GM21529 (cell line): ENCODE measurements around the gene CLASP2.

Experiments used
- ATAC-seq: cut with Tn5 transposase; IDR thresholded peaks from one replicate; pipeline ENCODE4 v1.9.1; 2021; ENCODE audit not compliant: unreplicated experiment

Gene CLASP2

DNA sequence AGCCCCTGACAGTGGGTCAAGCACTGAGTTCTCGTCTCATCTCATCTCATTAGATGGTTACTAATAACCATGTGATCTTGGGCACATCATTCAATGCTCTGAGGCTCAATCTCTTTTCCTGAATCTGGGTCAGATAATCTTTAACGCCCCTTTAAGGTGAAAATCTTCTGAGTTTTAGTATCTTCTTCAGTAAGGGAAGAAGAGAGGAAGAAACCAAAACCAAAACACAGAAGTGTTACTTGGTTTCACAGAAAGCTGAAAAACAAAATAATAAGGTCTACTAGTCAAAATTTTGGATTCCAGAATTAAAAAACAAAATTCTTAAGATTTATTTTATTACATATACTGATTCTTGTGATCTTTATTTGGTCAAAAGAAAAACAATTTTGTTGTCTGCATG lies 78.2 kb downstream of the CLASP2 start:
- no peak for ATAC-seq

DNA sequence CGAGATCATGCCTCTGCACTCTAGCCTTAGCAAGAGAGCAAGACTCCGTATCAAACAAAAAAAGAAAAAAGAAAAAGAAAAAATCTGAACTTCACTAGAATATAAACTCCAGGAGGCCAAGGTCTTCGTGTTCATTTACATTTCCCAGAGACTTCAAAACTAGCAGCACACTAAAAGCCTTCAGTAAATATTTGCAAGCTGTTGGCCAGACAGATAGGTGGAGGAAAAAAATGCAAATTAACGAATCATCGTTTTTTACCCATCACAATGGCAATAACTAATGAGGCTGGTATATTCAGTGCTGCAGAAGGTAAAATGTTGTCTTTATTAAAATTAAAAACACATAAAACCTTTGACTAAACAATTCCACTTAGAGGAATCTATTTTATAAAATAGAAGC lies 80.6 kb downstream of the CLASP2 start:
- no peak for ATAC-seq

GRCh38 chr3:33636125-33636850 lies 81.8 kb downstream of the CLASP2 start:
- no peak for ATAC-seq

DNA sequence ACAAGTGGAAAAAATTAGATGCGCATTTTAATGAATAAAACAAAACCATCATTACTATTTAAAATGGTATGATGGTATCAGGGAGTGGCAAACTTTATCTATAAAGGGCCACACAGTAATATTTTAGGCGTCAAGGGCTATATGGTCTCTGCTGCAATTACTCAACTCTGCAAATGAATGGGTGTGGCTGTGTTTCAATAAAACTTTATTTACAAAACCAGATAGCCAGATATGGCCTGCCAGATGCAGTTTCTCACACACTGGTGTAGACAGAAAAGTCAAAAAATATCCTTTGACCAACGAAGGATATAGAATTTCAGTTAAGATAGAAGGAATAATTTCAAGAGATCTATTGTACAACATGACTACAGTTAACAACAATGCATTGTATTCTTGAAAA lies 83.8 kb downstream of the CLASP2 start:
- no peak for ATAC-seq

DNA sequence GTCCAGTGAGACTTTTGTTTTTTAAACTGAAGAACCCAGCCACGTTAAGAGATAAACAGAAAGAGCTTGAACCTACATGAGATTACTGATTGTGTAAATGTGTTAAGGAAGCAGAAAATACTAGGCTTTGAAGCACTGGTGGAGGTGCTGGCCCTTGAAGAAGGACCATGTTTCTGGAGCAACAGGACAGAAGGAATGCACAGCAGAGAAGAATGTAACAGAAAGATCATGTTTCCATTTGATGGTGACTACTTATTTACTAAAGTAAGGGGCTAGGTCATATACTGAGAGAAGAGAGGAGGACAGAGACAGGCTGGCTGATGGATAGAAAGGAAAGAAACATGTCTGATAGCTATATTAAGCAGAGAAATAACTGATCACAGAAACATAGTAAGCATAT lies 88.8 kb downstream of the CLASP2 start:
- no peak for ATAC-seq

GRCh38 chr3:33624756-33625155 lies 93.3 kb downstream of the CLASP2 start:
- ATAC-seq: no peak

- ATAC-seq: no peak
These were observed 105.0 kb downstream of the CLASP2 start for GRCh38 chr3:33613041-33613440.

DNA sequence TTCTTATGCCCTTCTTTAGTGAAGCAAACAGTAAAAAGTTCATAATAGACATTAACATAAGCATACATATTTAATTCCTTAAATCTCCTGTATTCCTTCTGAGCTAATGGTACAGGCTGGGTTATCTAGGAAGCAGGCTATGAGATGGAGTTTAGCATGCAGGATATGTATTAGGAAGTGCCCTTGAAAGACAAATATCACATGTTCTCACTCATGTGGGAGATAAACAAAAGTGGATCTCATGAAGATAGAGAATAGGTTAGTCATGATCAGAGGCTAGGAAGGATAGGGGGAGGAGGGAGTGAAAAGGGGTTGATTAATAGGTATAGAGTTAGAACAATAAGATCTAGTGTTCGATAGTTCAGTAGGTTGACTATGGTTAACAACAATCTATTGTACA lies 105.4 kb downstream of the CLASP2 start:
- ATAC-seq: no peak

DNA sequence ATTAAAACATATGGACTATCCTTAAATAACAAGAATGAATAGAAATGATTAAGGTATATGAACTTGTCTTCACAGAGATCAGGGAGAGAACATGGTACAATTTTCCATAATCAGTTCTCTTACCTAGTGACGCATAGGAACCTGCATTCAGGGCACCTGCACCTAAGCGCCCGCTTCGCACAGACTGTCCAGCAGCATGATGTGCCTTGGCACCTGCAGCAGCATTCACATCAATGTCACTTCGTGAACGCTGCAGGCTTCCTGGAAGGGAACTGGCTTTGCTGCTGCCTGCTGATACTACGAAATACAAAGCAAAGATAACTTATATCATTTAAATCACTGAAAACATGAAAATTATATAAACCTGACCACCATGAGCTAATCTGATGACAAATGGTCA lies 115.2 kb downstream of the CLASP2 start:
- no peak for ATAC-seq

GRCh38 chr3:33597257-33597689 lies 120.8 kb downstream of the CLASP2 start:
- ATAC-seq: no peak

DNA sequence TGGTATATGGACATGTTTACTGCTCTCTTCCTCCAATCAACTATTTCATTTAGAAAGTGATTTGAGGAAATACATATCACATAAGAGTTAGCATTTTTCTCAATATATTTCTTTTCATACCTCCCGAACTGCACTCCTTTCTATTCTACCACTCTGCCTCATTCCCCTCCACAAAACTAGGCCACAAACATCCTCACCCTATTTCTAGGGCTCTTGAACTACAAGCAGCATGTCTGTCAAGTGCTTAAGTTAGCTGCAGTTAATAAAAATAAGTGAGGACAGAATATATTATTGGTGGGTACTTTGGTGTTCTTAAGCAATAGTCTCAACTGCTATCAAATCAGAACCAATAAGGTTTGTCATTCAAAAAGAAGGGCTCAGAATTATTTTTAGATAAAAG lies 125.1 kb downstream of the CLASP2 start:
- ATAC-seq: no peak

- no peak for ATAC-seq
These were observed 127.5 kb downstream of the CLASP2 start for GRCh38 chr3:33590541-33590940.

DNA sequence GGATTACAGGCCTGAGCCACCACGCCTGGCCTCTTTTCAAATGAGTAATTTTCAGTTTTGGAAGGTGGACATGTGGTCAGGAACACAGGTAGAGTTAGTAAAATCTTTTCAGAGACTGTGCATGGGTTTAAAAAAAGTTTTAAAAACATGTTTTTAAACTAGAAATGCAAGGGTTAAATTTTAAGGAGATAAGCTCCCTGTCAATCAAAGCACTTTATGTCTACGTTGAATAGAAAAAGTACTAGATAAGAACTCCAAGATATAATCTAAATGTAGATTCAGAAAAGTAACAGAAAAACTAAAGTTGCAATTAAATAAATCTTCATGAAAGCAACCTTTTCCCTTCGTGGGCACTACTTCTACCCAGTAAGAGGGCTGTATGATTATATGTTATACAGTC lies 131.7 kb downstream of the CLASP2 start:
- ATAC-seq: no peak

GRCh38 chr3:33582234-33582633 lies 135.8 kb downstream of the CLASP2 start:
- no peak for ATAC-seq

DNA sequence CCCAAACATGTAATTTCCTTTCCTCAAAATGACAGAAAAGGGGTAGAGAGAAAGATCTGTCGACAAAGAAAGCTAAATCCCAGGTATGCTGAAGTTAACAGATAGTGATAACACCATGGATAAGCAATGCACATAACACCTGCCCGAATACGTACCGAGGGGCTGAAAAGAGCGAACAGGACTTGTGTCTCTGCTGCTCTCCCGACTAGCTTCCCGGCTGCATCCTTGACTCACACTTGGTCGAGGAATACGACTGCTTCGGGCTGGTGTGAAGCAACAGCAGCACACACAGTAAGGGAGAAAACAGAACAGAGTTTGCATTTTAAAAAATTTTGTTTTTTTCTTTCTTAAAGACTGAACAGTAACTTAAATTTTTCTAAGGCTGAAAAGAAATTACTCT lies 136.4 kb downstream of the CLASP2 start:
- ATAC-seq: no peak

DNA sequence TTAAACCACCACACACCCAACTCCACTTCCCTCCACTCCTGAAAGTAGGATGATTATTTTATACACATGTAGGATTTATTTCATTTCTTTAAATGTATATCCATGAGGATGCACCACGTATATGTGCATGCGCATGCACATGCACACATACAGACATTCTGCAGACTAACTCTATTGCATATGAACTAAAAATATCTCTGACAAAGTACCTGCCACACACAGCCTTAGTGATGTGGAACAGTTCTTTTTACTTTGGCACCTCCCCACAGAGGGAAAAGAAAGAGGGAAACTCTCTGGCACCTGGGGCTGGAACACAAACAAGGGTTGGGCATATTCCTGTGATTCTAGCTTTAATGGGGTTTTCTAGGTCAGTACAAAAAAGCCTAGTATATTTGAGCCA lies 138.2 kb downstream of the CLASP2 start:
- no peak for ATAC-seq

- ATAC-seq: no peak
These were observed 138.9 kb downstream of the CLASP2 start for GRCh38 chr3:33579178-33579510.

DNA sequence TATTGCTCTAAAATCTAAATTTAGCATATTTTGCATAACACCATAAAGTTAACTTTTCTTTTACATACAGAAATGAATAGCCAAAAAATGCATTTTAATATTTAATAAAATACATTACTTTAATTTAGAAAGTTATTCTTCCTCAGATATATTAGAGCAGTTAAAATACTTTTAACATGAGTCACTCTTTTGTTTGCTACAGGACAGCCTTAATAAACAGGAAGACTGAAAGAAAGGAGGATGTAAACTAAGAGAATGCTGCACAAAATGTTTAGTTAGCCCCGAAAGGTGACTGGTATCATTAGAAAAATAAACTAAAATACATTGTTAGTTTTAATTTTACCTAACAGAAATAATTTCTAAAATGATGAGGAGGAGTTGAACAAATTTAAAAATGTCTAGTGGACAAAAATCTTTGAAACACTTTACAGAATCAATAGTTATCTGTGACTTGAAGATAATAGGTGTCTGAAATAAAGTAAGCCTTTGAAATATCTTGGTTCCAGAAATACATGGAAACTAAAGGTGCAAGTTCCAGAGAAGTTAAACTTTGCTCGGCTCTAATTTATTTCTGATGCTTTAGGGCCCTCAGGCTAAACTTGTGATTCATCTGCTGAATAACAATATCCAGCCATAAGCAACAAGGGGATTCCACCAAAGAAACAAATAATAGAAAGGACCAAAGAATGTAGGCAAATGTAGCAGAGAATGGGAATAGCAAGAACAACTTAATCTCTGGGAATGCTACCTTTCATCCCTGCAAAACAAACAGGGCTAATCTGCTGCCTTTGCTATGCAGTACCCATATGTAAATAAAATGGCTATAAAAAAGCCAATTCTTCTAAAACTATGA lies 139.5 kb downstream of the CLASP2 start:
- ATAC-seq: no peak

GRCh38 chr3:33577588-33577987 lies 140.5 kb downstream of the CLASP2 start:
- no peak for ATAC-seq

DNA sequence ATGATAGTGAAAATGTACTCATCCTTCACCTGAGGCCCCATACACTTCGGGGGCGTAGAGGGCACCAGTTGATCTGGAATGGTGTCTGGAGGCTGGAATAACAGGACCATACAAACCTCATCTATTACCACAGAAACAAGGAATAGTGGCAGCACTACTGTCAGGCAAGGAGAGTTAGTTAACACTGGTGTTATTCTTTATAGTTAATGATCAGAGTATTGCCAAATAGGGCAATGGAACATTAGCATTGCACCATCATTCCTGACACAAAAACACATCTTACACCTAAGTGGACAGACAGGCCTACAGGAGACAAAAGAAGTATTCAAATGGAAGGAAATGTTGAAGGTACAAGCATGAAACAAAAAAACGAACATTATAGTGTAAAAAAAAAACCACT lies 140.9 kb downstream of the CLASP2 start:
- no peak for ATAC-seq

DNA sequence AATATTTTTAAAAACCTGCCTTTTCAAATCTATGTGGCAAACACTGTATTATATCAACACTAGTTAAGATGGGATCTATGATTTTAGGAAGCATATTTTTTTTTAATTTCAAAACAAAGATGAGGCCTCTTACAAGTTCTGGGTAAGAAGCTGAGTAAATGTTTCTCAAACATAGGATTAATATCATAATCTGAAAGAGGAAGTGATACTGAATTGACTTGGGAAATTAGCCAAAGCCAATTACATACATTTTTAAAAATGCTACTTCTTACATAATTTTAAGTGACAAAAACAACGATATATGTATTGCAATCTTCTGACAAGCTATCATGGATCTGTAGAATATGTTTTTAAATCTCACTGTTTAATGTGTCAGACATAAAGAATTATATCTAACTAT lies 142.7 kb downstream of the CLASP2 start:
- ATAC-seq: no peak

DNA sequence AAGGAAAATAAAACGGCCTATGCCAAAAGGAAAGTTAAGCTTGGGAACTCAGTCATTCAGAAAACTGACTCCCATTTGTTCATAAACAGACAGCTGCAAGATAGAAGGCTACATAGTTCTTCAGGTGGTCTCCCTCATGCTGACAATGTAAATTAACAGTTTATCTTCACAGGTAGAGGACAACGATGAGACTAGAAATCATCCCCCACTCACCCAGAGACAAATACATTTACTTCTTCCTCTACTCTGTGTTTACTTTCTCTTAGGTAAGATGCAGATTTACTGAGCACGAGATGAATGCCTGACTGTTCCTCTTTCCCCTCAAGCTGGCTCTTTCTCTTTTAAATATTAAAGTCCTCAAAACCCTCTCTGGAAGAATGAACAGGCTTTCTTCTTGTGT lies 160.2 kb downstream of the CLASP2 start:
- ATAC-seq: no peak

DNA sequence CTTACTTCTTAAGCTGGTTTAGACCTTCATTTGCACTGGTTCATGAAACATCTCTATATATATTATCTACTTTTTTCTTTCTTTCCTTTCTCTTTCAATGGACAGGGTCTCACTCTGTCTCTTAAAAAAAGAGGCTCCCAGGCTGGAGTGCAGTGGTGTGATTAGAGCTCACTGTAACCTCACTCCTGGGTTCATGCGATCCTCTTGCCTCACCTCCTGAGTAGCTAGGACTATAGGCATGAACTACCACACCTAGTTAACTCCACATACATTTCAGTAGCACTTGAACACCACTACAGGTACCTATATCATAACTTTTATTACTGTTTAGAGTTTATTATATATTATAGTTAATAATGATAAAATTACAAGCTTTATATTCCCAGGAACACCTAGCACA lies 160.8 kb downstream of the CLASP2 start:
- no peak for ATAC-seq
